Fibroblast of the aortic adventitia (primary cell): ENCODE data around the gene AKR1E2. TPM values are rescaled to one million over a fixed set of nuclear protein-coding genes. Genes with fewer than 3 reads are reported as not detected.

Experiments
- DNase-seq: peaks from one replicate; pipeline ENCODE4 v3.0.0-alpha.2; 2010; ENCODE audit warnings: low read depth
- H3K4me3 ChIP-seq: 2 replicates; pipeline ENCODE4 v1.5.1; 2011; ENCODE audit warnings: low read depth, mild to moderate bottlenecking, control low read depth, low read length, moderate library complexity
- total RNA-seq: library from RNA; depleted of rRNA; stranded (reverse); fragments of >200 nt; gene quantifications from 2 replicates; pipeline ENCODE4 v1.2.3, GENCODE V29; 2012; ENCODE audit warnings: low replicate concordance
- TF ChIP-seq, protein P1 (sequence below): IDR thresholded peaks from 2 replicates; pipeline ENCODE4 v1.5.1; 2011; ENCODE audit warnings: mild to moderate bottlenecking, low read length, control low read depth, inconsistent platforms; ENCODE audit not compliant: insufficient read depth

Gene AKR1E2
- total RNA-seq, 1 donor: 4.6 TPM

DNA sequence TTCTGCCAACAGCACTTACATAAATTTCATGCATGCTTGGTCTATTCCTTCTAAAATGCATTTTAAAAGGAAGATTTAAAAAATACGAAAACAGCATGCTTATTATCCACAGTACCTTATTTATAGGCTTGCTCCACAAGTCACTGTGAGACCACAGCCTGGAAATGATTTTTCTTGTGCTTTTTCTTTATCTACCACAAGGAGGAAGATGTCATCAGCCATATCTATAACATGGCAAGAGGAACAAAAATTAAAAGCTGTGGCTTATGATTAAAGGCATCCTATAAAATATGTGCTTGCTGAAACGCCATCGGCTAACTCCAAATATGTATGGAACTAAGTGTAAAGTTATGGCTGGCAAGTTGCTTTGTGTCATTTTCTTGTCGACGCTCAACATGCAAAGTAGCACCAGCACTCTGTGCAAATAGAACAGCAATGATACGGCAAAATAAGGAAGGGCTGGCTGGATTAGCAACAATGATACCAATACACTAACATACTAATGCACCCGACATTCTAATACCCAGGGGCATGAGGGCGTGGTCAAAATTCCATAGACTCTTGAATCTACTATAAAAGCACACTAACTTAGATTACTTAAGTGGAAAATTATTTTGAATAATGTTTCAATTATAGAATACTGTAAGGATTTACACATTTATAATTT lies 41.2 kb upstream of the AKR1E2 start:
- H3K4me3 ChIP-seq: no peak overlapping the region
- TF ChIP-seq, protein P1, sequence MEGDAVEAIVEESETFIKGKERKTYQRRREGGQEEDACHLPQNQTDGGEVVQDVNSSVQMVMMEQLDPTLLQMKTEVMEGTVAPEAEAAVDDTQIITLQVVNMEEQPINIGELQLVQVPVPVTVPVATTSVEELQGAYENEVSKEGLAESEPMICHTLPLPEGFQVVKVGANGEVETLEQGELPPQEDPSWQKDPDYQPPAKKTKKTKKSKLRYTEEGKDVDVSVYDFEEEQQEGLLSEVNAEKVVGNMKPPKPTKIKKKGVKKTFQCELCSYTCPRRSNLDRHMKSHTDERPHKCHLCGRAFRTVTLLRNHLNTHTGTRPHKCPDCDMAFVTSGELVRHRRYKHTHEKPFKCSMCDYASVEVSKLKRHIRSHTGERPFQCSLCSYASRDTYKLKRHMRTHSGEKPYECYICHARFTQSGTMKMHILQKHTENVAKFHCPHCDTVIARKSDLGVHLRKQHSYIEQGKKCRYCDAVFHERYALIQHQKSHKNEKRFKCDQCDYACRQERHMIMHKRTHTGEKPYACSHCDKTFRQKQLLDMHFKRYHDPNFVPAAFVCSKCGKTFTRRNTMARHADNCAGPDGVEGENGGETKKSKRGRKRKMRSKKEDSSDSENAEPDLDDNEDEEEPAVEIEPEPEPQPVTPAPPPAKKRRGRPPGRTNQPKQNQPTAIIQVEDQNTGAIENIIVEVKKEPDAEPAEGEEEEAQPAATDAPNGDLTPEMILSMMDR: peak; percentile 18
- DNase-seq: no peak

DNA sequence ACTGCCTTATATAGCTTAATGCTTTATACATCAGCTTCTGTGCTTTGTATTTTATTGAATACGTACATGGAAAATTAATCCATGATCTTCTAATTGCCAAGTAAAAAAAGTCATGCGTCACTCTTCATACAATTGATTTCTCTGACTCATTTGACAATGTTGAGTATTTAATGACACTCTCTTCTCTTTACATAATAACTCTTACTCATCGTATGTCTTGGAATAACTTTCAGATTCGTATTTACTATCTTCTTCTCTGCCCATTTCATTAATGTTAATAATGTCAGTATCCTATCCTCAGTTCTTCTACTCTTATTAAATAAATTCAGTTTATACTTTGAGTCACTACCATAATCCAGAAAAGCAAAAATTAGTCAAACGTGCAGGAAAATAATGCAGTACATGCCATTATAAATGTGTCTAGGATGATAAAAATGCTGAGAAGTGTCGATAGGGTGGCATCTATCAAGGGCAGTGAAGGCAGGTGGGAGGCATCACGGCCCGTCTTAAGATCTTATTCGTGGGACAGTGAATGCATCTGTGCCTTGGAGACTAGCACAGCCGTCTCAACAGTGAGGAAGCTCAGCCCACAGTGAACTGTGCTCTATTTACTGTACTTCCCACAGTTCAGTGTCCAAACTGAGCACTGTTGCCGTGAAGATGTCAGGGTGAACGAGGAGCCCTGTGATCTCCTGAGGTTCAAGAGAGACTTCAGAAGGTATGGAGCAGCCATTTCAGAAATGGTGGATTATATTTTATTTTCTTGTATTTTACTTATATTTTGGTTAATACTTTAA lies 39.8 kb upstream of the AKR1E2 start:
- no peak for DNase-seq

DNA sequence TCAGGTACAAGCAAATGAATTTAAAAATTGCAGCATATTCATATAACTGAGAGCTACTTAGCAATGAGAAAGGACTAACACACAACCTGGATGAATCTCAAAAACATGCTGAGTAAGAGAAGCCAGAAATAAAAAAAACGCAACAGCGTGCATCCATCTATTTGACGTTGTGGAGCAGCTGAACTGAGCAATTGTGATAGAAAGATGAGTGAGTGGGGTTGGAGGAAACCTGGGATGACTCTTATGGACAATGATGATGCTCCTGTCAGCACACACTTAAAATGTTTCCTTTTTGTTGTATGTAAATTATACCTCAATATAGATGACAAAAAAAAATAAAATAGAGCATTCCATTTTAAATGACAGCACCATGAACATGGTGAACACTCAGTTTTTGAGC lies 36.0 kb upstream of the AKR1E2 start:
- H3K4me3 ChIP-seq: no peak overlapping the region
- TF ChIP-seq, protein P1: no peak
- DNase-seq: no peak

More for the DNA sequence above, 39.8 kb upstream of the AKR1E2 start:
- H3K4me3 ChIP-seq: no peak overlapping the region
- TF ChIP-seq, protein P1: no peak

DNA sequence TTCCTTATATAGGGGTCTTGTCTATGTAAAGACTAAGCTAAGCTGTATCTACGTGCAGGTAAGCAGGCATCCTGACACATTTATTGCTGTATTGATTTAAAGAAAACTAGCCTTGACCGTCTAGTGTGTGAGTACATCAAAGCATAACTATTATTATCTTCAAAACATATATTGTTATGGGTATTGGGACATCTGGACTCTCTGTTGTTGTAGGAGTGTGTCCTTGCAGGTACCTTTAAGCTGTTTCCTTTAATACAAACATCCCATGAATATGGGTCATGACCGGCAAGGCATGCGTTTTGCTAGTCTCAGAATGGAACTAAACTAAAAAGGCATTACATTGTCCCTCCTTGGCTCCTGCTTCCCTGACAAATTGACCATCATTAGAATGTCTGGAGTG lies 35.1 kb upstream of the AKR1E2 start:
- TF ChIP-seq, protein P1: no peak
- no peak for DNase-seq

DNA sequence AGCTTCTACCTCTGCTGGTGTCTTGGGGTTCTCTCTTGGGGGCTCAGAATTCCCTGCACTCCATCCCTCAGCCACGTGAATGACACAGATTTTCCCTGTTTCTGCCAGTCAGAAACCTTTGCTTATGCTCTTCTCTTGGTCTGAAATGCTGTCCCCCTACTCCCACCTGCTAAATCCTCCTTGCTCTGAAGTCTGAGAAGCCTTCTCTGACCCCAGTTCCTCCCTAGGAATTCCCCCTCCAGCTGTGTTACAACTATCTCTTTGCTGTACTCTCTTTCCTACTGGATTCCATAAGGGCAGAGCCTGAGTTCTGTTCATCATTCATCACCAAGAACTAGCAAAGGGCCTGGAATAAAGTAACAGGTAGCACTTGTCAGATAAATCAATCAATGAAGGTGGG lies 33.6 kb upstream of the AKR1E2 start:
- TF ChIP-seq, protein P1: no peak
- H3K4me3 ChIP-seq: no peak overlapping the region
- no peak for DNase-seq

More for the DNA sequence above, 35.1 kb upstream of the AKR1E2 start:
- no peak overlapping the region for H3K4me3 ChIP-seq

DNA sequence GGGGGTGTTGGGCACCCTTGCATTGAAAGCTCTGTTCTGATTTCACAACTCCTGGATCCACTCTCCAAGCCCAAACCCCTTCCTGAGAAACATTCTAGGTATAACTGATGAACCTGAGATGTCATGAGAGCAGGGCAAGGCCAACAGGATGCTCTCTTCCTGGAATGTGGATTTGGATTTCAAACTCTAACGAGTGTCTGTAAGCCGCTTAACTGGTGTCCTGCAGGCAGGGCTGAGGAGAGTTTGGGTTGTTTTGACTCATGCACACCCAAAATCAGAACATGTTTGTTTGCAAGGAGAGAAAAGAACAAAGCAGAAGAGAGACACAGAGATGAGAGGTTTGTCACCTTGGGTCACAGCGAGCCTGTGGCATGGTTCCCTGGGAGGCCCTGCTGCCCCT lies 24.6 kb upstream of the AKR1E2 start:
- DNase-seq: no peak
- TF ChIP-seq, protein P1: no peak
- no peak overlapping the region for H3K4me3 ChIP-seq
